ENCODE results near the gene PIM3.

- TF ChIP-seq EZH2 (IDR thresholded peaks at IDR 0.05; ENCODE audit: low read depth) (no peak), CTCF (conservative IDR thresholded peaks at IDR 0.05) (no peak)
Observed at GRCh38 chr22:49951986-49952896, 8.3 kb upstream of the PIM3 start.

All from PC-9 (cell line).